Measurements from ENCODE around the gene NRROS.

GRCh38 chr3:196670339-196670738, 30.8 kb downstream of the NRROS start:
- no peak for TF ChIP-seq BHLHE40 (IDR thresholded peaks at IDR 0.05; ENCODE audit: borderline replicate concordance)
- TF ChIP-seq HDGF (IDR thresholded peaks at IDR 0.05; ENCODE audit: borderline replicate concordance), result no peak
- TF ChIP-seq ZNF384 (IDR thresholded peaks at IDR 0.05), result no peak
- no peak for TF ChIP-seq CTBP1 (IDR thresholded peaks at IDR 0.05; ENCODE audit: borderline replicate concordance)
- no peak for TF ChIP-seq SP1 (IDR thresholded peaks at IDR 0.05)
- TF ChIP-seq ELF4 (IDR thresholded peaks at IDR 0.05), result no peak
- no peak for TF ChIP-seq PKNOX1 (IDR thresholded peaks at IDR 0.05)
- no peak for TF ChIP-seq ARNT (IDR thresholded peaks at IDR 0.05)
- TF ChIP-seq FOXM1 (IDR thresholded peaks at IDR 0.05; ENCODE audit: borderline replicate concordance), result no peak
- TF ChIP-seq TARDBP (IDR thresholded peaks at IDR 0.05), result no peak
- no peak for TF ChIP-seq L3MBTL2 (conservative IDR thresholded peaks at IDR 0.05)

Measured in HEK293T (cell line).